Measurements from ENCODE around the gene PSME3IP1. TPM values are rescaled to one million over a fixed set of nuclear protein-coding genes. Genes with fewer than 3 reads are reported as not detected.

The PSME3IP1 gene
- polyA plus RNA-seq, 1 experiment: 68.9 TPM

DNA sequence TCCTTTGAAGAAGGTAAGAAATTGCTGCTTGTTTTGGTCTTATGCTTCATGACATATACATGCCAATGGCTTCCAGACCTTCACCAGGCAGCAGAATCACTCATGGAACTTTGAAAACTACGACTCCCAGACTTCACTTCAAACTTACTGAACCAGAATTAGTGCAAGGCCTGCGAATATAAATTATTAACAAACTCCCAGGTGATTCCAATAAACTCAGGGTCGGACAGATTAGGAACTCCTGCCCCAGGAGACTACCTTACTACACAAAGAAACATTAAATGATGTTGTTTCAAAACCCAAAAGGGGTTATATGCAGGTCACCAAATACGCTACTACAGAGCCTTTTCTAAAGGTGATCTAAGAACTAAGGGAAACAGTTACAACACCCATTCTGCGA is 20.4 kb downstream of the PSME3IP1 start:
- ChIA-PET POLR2A (interaction anchor here (0.7 kb wide), 1 partner anchor 24 kb away, joined by 3 read pairs; no protein-coding TSS in a partner anchor), CTCF (no interaction called here)
- Histone ChIP-seq H3K27ac (ENCODE audit: low read depth, low read length) (no peak overlapping the region), H3K4me3 (ENCODE audit: low read depth, low read length) (no peak overlapping the region), H3K9me3 (ENCODE audit: control insufficient read depth, insufficient read depth, low read length) (no peaks in the 10 kb centered on the region), H3K27me3 (ENCODE audit: control insufficient read depth, insufficient read depth, low read length) (no peaks in the 10 kb centered on the region)
- DNase-seq (ENCODE audit: low read depth, low spot score): no peak
- TF ChIP-seq, protein P1, sequence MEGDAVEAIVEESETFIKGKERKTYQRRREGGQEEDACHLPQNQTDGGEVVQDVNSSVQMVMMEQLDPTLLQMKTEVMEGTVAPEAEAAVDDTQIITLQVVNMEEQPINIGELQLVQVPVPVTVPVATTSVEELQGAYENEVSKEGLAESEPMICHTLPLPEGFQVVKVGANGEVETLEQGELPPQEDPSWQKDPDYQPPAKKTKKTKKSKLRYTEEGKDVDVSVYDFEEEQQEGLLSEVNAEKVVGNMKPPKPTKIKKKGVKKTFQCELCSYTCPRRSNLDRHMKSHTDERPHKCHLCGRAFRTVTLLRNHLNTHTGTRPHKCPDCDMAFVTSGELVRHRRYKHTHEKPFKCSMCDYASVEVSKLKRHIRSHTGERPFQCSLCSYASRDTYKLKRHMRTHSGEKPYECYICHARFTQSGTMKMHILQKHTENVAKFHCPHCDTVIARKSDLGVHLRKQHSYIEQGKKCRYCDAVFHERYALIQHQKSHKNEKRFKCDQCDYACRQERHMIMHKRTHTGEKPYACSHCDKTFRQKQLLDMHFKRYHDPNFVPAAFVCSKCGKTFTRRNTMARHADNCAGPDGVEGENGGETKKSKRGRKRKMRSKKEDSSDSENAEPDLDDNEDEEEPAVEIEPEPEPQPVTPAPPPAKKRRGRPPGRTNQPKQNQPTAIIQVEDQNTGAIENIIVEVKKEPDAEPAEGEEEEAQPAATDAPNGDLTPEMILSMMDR (IDR thresholded peaks at IDR 0.05; ENCODE audit: low read depth, low read length): no peak

DNA sequence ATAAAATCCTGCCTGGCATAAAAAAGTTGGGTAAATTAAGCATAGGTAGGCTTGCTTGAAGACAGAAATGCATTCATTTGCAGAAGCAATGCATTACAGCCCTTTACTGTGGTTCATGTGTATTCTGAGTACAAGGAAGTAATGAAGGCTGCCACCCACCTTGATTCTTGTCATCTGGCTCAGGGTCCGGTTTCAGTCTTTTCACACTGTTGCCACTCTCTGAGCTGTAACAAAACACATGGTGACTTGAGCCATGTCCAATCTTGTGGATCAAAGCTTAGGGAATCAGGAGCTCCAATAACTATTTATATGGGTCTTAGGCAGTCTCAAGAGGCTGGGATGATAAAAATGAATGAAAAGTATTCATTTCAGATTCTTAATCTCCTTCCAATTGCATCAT is 22.0 kb downstream of the PSME3IP1 start:
- POLR2A ChIA-PET: no interaction called here
- Histone ChIP-seq H3K9me3 (ENCODE audit: control insufficient read depth, insufficient read depth, low read length) (no peaks in the 10 kb centered on the region), H3K27me3 (ENCODE audit: control insufficient read depth, insufficient read depth, low read length) (no peaks in the 10 kb centered on the region), H3K4me3 (ENCODE audit: low read depth, low read length) (no peak overlapping the region), H3K27ac (ENCODE audit: low read depth, low read length) (no peak overlapping the region)
- CTCF ChIA-PET: interaction anchor here (1.1 to 2.1 kb wide), 2 partner anchors 70 to 80 kb away, joined by 5 to 6 read pairs; no protein-coding TSS in a partner anchor
- TF ChIP-seq, protein P1 (IDR thresholded peaks at IDR 0.05; ENCODE audit: low read depth, low read length): no peak
- DNase-seq (ENCODE audit: low read depth, low spot score): no peak

DNA sequence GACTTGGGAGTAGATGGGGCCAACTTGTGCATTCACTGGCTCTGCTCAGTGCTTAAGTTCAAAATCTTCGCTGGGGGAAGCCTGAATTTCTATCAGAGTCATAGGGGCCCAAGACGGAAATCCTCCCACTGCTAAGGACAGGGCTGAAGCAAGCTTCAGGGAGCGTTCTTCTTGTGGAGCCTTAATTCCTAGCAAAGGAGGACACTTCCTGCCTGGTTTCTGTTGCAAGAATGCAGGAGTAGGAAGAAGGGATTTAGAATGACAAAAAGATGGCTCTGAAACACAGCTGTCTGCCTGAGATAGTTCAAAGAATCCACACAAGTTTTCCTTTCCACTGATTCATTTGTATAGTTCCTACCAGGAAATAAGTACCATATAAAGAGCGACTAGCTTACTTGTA is 26.4 kb downstream of the PSME3IP1 start:
- ChIA-PET POLR2A (no interaction called here), CTCF (interaction anchor here (1.0 to 1.3 kb wide), 2 partner anchors 67 to 366 kb away, joined by 3 to 4 read pairs; partner anchors contain the start of gene CPNE2)
- H3K9me3 ChIP-seq (ENCODE audit: control insufficient read depth, insufficient read depth, low read length): no peaks in the 10 kb centered on the region
- no peaks in the 10 kb centered on the region for H3K27me3 ChIP-seq (ENCODE audit: control insufficient read depth, insufficient read depth, low read length)
- TF ChIP-seq, protein P1 (IDR thresholded peaks at IDR 0.05; ENCODE audit: low read depth, low read length): no peak
- DNase-seq (ENCODE audit: low read depth, low spot score): no peak
- H3K27ac ChIP-seq (ENCODE audit: low read depth, low read length): no peak overlapping the region
- no peak overlapping the region for H3K4me3 ChIP-seq (ENCODE audit: low read depth, low read length)

DNA sequence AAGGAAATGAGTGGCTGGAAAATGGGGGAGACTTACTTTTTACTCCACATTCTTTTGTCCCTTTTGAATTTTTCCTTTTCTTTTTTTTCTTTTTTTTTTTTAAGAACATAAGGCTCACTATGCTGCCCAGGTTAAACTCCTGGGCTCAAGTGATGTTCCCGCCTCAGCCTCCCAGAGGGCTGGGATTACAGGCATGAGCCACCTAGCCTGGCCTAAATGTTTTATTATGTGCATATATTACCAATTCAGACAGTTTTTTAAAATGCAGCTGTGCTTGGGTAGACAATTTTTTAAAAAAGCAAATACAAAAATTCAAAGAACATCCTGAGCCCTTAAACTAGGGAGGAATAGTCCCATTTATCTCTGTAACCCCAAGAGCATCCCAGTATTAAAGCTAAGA is 28.3 kb downstream of the PSME3IP1 start:
- TF ChIP-seq, protein P1 (IDR thresholded peaks at IDR 0.05; ENCODE audit: low read depth, low read length): no peak
- CTCF ChIA-PET: no interaction called here
- DNase-seq (ENCODE audit: low read depth, low spot score): no peak
- Histone ChIP-seq H3K27me3 (ENCODE audit: control insufficient read depth, insufficient read depth, low read length) (no peaks in the 10 kb centered on the region), H3K9me3 (ENCODE audit: control insufficient read depth, insufficient read depth, low read length) (no peaks in the 10 kb centered on the region), H3K27ac (ENCODE audit: low read depth, low read length) (no peak overlapping the region), H3K4me3 (ENCODE audit: low read depth, low read length) (no peak overlapping the region)
- POLR2A ChIA-PET: no interaction called here

DNA sequence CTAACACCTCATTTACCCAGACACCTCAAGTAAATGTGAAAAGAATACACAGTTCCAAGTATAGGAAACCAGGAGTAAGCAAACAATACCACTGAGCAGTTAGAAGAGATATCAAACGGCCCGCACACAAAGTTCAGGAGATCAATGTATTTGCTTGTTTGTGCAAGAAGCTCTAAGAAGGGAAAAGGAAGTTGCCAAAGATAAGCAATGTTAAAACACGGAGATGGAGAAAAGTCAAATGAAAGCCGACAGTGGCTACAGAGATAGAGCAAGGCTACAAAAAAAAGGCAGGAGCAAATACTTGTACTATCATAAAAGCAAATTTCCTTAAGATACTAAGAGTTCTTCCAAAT is 29.5 kb downstream of the PSME3IP1 start:
- ChIA-PET CTCF (no interaction called here), POLR2A (no interaction called here)
- TF ChIP-seq, protein P1 (IDR thresholded peaks at IDR 0.05; ENCODE audit: low read depth, low read length): no peak
- H3K27me3 ChIP-seq (ENCODE audit: control insufficient read depth, insufficient read depth, low read length): no peaks in the 10 kb centered on the region
- H3K4me3 ChIP-seq (ENCODE audit: low read depth, low read length): no peak overlapping the region
- H3K27ac ChIP-seq (ENCODE audit: low read depth, low read length): no peak overlapping the region
- H3K9me3 ChIP-seq (ENCODE audit: control insufficient read depth, insufficient read depth, low read length): no peaks in the 10 kb centered on the region
- DNase-seq (ENCODE audit: low read depth, low spot score): no peak
